ENCODE measurements around the gene GRIK1.

DNA sequence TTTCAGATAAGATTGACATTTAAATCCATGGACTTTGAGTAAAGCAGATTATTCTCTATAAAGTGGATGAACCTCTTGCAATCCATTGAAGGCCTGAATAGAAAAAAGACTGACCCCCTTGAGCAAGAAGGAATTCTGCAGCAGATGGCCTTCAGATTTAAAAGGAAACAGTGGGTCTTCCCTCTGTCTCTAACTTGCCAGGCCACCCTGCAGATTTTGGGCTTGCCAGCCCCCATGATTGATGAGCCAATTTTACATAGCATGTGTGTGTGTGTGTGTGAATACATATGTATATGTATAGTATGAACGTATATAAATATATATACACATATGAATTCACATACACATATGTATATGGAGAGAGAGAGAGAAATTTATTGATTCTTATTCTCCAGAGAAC, 113.4 kb downstream of the GRIK1 start:
- no peak for TF ChIP-seq POLR2AphosphoS5 (IDR thresholded peaks at IDR 0.05; ENCODE audit: borderline replicate concordance, low read depth, low read length)
- no peak for TF ChIP-seq EZH2 (IDR thresholded peaks at IDR 0.05)

All from SK-N-MC (cell line).